SK-N-MC (cell line): Measurements from ENCODE around the gene SLC16A9.

ENCODE experiments used
- EZH2 ChIP-seq: fragments of 200-600 bp; sonication (generic); IDR thresholded peaks from one replicate; pipeline ENCODE4 v1.6.1; 2017; ENCODE audit warnings: antibody characterized with exemption
- POLR2AphosphoS5 ChIP-seq: IDR thresholded peaks from 2 replicates; pipeline ENCODE4 v1.6.1; 2012; ENCODE audit warnings: mild to moderate bottlenecking, low read depth, low read length, borderline replicate concordance

- no peak for TF ChIP-seq POLR2AphosphoS5
- no peak for TF ChIP-seq EZH2
Measured at GRCh38 chr10:59752278-59752940, 42.8 kb upstream of the SLC16A9 start.
